Mucosa of stomach (tissue), 1 donor: ENCODE results near the gene NUCB1.
"Not testable (repeated sequence)": the region's sequence is repeated elsewhere in the genome, so short reads cannot be mapped to it uniquely, and the experiment has no call there.

Experiments used
- H3K27me3 ChIP-seq: one replicate; pipeline ENCODE4 v1.7.0; 2013; ENCODE audit warnings: mild to moderate bottlenecking, low read length; ENCODE audit not compliant: control insufficient read depth, insufficient read depth
- H3K36me3 ChIP-seq: one replicate; pipeline ENCODE4 v1.7.0; 2013; ENCODE audit warnings: low read length; ENCODE audit not compliant: control insufficient read depth, insufficient read depth
- H3K4me1 ChIP-seq: one replicate; pipeline ENCODE4 v1.7.0; 2013; ENCODE audit warnings: mild to moderate bottlenecking, low read length; ENCODE audit not compliant: control insufficient read depth, insufficient read depth
- H3K4me3 ChIP-seq: one replicate; pipeline ENCODE4 v1.7.0; 2013; ENCODE audit warnings: low read length
- H3K9ac ChIP-seq: one replicate; pipeline ENCODE4 v1.7.0; 2013; ENCODE audit warnings: mild to moderate bottlenecking, low read length, moderate library complexity
- H3K9me3 ChIP-seq: one replicate; pipeline ENCODE4 v1.7.0; 2013; ENCODE audit warnings: mild to moderate bottlenecking, low read length, moderate library complexity; ENCODE audit not compliant: control insufficient read depth
- donor health status: Pancreatic carcinoma.

Gene NUCB1

GRCh38 chr19:48878196-48879024, 21.7 kb upstream of the NUCB1 start:
- peaks cover 55% of the 10 kb centered on the region for H3K4me1 ChIP-seq
- no peak overlapping the region for H3K9ac ChIP-seq
- no peak overlapping the region for H3K4me3 ChIP-seq
- no peaks in the 10 kb centered on the region for H3K27me3 ChIP-seq
- peaks cover 18% of the 10 kb centered on the region for H3K36me3 ChIP-seq
- no peaks in the 10 kb centered on the region for H3K9me3 ChIP-seq

GRCh38 chr19:48879025-48879637, 21.0 kb upstream of the NUCB1 start:
- peaks cover 48% of the 10 kb centered on the region for H3K4me1 ChIP-seq
- no peaks in the 10 kb centered on the region for H3K9me3 ChIP-seq
- H3K4me3 ChIP-seq: no peak overlapping the region
- peaks cover 10% of the 10 kb centered on the region for H3K36me3 ChIP-seq
- H3K9ac ChIP-seq: no peak overlapping the region
- no peaks in the 10 kb centered on the region for H3K27me3 ChIP-seq

GRCh38 chr19:48879696-48880095, 20.4 kb upstream of the NUCB1 start:
- H3K4me3 ChIP-seq, H3K27me3 ChIP-seq, H3K9ac ChIP-seq, H3K36me3 ChIP-seq, H3K9me3 ChIP-seq: not testable (repeated sequence)
- peaks cover 43% of the 10 kb centered on the region for H3K4me1 ChIP-seq

GRCh38 chr19:48881741-48882657, 18.1 kb upstream of the NUCB1 start:
- no peaks in the 10 kb centered on the region for H3K9me3 ChIP-seq
- no peaks in the 10 kb centered on the region for H3K36me3 ChIP-seq

GRCh38 chr19:48883726-48884125, 16.4 kb upstream of the NUCB1 start:
- Histone ChIP-seq H3K36me3 (no peaks in the 10 kb centered on the region), H3K27me3 (no peaks in the 10 kb centered on the region), H3K9ac (no peak overlapping the region), H3K4me1 (peaks cover 15% of the 10 kb centered on the region), H3K4me3 (no peak overlapping the region), H3K9me3 (no peaks in the 10 kb centered on the region)

More at GRCh38 chr19:48881741-48882657, 18.1 kb upstream of the NUCB1 start:
- no peak overlapping the region for H3K9ac ChIP-seq
- peaks cover 24% of the 10 kb centered on the region for H3K4me1 ChIP-seq
- H3K4me3 ChIP-seq: no peak overlapping the region
- H3K27me3 ChIP-seq: no peaks in the 10 kb centered on the region

GRCh38 chr19:48887861-48888612, 12.1 kb upstream of the NUCB1 start:
- Histone ChIP-seq H3K4me1 (no peaks in the 10 kb centered on the region), H3K9ac (no peak overlapping the region), H3K9me3 (no peaks in the 10 kb centered on the region), H3K36me3 (no peaks in the 10 kb centered on the region), H3K4me3 (no peak overlapping the region), H3K27me3 (no peaks in the 10 kb centered on the region)

GRCh38 chr19:48889496-48889895, 10.6 kb upstream of the NUCB1 start:
- H3K4me3 ChIP-seq, H3K9me3 ChIP-seq, H3K27me3 ChIP-seq, H3K4me1 ChIP-seq, H3K9ac ChIP-seq, H3K36me3 ChIP-seq: not testable (repeated sequence)

- Histone ChIP-seq H3K9me3 (no peaks in the 10 kb centered on the region), H3K4me3 (no peak overlapping the region), H3K9ac (no peak overlapping the region), H3K27me3 (peaks cover 5% of the 10 kb centered on the region), H3K36me3 (no peaks in the 10 kb centered on the region), H3K4me1 (no peaks in the 10 kb centered on the region)
Measured at GRCh38 chr19:48890551-48890950, 9.6 kb upstream of the NUCB1 start.

GRCh38 chr19:48895226-48895625, 4.9 kb upstream of the NUCB1 start:
- no peak overlapping the region for H3K9ac ChIP-seq
- no peak overlapping the region for H3K4me3 ChIP-seq
- no peaks in the 10 kb centered on the region for H3K4me1 ChIP-seq
- no peaks in the 10 kb centered on the region for H3K9me3 ChIP-seq
- H3K36me3 ChIP-seq: no peaks in the 10 kb centered on the region
- H3K27me3 ChIP-seq: peaks cover 5% of the 10 kb centered on the region

- no peaks in the 10 kb centered on the region for H3K36me3 ChIP-seq
- H3K9ac ChIP-seq: no peak overlapping the region
- H3K4me1 ChIP-seq: no peaks in the 10 kb centered on the region
- H3K9me3 ChIP-seq: no peaks in the 10 kb centered on the region
- peaks cover 5% of the 10 kb centered on the region for H3K27me3 ChIP-seq
- no peak overlapping the region for H3K4me3 ChIP-seq
Measured at GRCh38 chr19:48896191-48896720, 3.9 kb upstream of the NUCB1 start.

- peaks cover 5% of the 10 kb centered on the region for H3K27me3 ChIP-seq
- no peaks in the 10 kb centered on the region for H3K9me3 ChIP-seq
- no peak overlapping the region for H3K4me3 ChIP-seq
- H3K36me3 ChIP-seq: no peaks in the 10 kb centered on the region
- no peak overlapping the region for H3K9ac ChIP-seq
- no peaks in the 10 kb centered on the region for H3K4me1 ChIP-seq
Measured at GRCh38 chr19:48897181-48897580, 2.9 kb upstream of the NUCB1 start.
